Transverse colon (tissue), 4 donors: ENCODE measurements around the gene MED29. TPM values are rescaled to one million over a fixed set of nuclear protein-coding genes. Genes with fewer than 3 reads are reported as not detected.

Experiments used
- DNase-seq: peaks from one replicate; pipeline ENCODE4 v3.0.0-alpha.2; 2019
- H3K27ac ChIP-seq, 4 donors: fragments of 200-600 bp; sonication (generic); 2 replicates each; pipeline ENCODE4 v1.5.1; 2016 to 2018; ENCODE audit warnings: inconsistent platforms in 4 of 4
- H3K27me3 ChIP-seq: fragments of 200-600 bp; sonication (generic); 2 replicates; pipeline ENCODE4 v1.5.1; 2017; ENCODE audit warnings: inconsistent platforms
- H3K36me3 ChIP-seq, 4 donors: fragments of 200-600 bp; sonication (generic); 2 replicates each; pipeline ENCODE4 v1.5.1; 2017 to 2019; ENCODE audit warnings: inconsistent platforms in 4 of 4
- H3K4me1 ChIP-seq, 4 donors: fragments of 200-600 bp; sonication (generic); 2 replicates each; pipeline ENCODE4 v1.5.1; 2017 to 2020; ENCODE audit warnings: inconsistent platforms in 4 of 4
- H3K4me3 ChIP-seq, 4 donors: fragments of 200-600 bp; sonication (generic); 1 replicate in 1 of 4; 2 replicates in 3 of 4; pipeline versions ENCODE4 v1.5.1 to v1.6.1; 2017 to 2019; ENCODE audit warnings: inconsistent platforms in 4 of 4
- H3K9me3 ChIP-seq, 2 donors: fragments of 200-600 bp; sonication (generic); 2 replicates each; pipeline ENCODE4 v1.5.1; 2017 to 2019; ENCODE audit warnings: inconsistent platforms in 2 of 2
- CTCF ChIP-seq, 5 experiments: fragments of 200-600 bp in 3 of 5; fragments of 450-650 bp in 2 of 5; sonication (generic) in 3 of 5; IDR thresholded peaks; 1 replicate in 2 of 5; 2 replicates in 3 of 5; pipeline ENCODE4 v1.5.1; 2016 to 2017; ENCODE audit warnings: antibody characterized with exemption in 5 of 5, inconsistent platforms in 3 of 5, mild to moderate bottlenecking in 2 of 5, moderate library complexity in 1 of 5
- EP300 ChIP-seq: sonication (generic); formaldehyde crosslinking; IDR thresholded peaks from one replicate; pipeline ENCODE4 v1.6.1; 2017; ENCODE audit warnings: antibody characterized with exemption, low read depth
- POLR2A ChIP-seq: fragments of 450-650 bp; IDR thresholded peaks from one replicate; pipeline ENCODE4 v1.6.1; 2016; ENCODE audit warnings: antibody characterized with exemption, mild to moderate bottlenecking, moderate library complexity
- POLR2AphosphoS5 ChIP-seq, 3 donors: sonication (generic); formaldehyde crosslinking; IDR thresholded peaks; one replicate each; pipeline ENCODE4 v1.6.1; 2016; ENCODE audit warnings: antibody characterized with exemption in 3 of 3
- WGBS, 2 donors: methylation state at CpG; one replicate each; pipeline ENCODE4 v1.1.5; 2018; ENCODE audit warnings: low coverage in 1 of 2; 5-methylcytosine and 5-hydroxymethylcytosine counted together
- in situ Hi-C, 4 donors: fragments of 200-750 bp; cut with MboI; loops; one replicate each; pipeline versions ENCODE4 v1.15.0 to v1.15.1; 2017; ENCODE audit warnings: low sequenced_read_pairs in 3 of 4, low pct_ligation_motif_present in 1 of 4, low pct_unique_long_range_greater_than_20kb in 1 of 4
- intact Hi-C: fragments of 100-400 bp; cut with DNase I; formaldehyde crosslinking; loops from one replicate; pipeline ENCODE4 v1.15.1; 2023; ENCODE audit warnings: low total_unique reads
- total RNA-seq, 4 donors: library from RNA; depleted of rRNA; stranded (reverse); fragments of >200 nt; gene quantifications; one replicate each; pipeline ENCODE4 v1.1.0, GENCODE V29; 2016

MED29 gene
- total RNA-seq, 4 donors from 2014 or later, result 22.8 to 37.4 (median 27.8) TPM

- DNase-seq, result peak; percentile 89
- H3K36me3 ChIP-seq, result peaks cover 0 to 7% (median 3%) of the 10 kb centered on the region in 4 donors
- no peaks in the 10 kb centered on the region for H3K9me3 ChIP-seq
- 45% methylated on average over 11 of the region's 11 CpGs; no CpG with 5 or more reads in 1 of the 2 donors for WGBS, 2 donors
- TF ChIP-seq POLR2AphosphoS5 (IDR thresholded peaks at IDR 0.05) (peak; percentile 35 to 86 (median 82)), POLR2A (no peak)
- peak overlapping the region in 3 of 4 donors; percentile 8 to 31 (median 13) for H3K4me3 ChIP-seq
- H3K27ac ChIP-seq, result peak overlapping the region; percentile 98 to 100 (median 99)
- peaks cover 38 to 62% (median 52%) of the 10 kb centered on the region in 4 donors for H3K4me1 ChIP-seq
- in situ Hi-C loops (loop anchor here in 1 of 4 donors (10.0 kb wide), 1 partner anchor 54 kb away; the partner anchor contains the start of gene SAMD4B), intact Hi-C loops (loop anchor here (2.0 kb wide), 1 partner anchor 14 kb away; the partner anchor contains the start of gene PLEKHG2)
- no peaks in the 10 kb centered on the region for H3K27me3 ChIP-seq
Measured at GRCh38 chr19:39398297-39398864, 7.2 kb downstream of the MED29 start.

- Histone ChIP-seq H3K4me3 (no peak overlapping the region), H3K27ac (peak overlapping the region; percentile 98 to 100 (median 99)), H3K9me3 (no peaks in the 10 kb centered on the region), H3K4me1 (peaks cover 44 to 72% (median 62%) of the 10 kb centered on the region in 4 donors), H3K27me3 (no peaks in the 10 kb centered on the region), H3K36me3 (peaks cover 0 to 6% (median 0%) of the 10 kb centered on the region in 4 donors)
- in situ Hi-C loops (loop anchor here in 1 of 4 donors (10.0 kb wide), 1 partner anchor 55 kb away; the partner anchor contains the start of gene SAMD4B), intact Hi-C loops (loop anchor here (2.0 kb wide), 1 partner anchor 13 kb away; the partner anchor contains the start of gene PLEKHG2)
- TF ChIP-seq POLR2AphosphoS5 (IDR thresholded peaks at IDR 0.05) (no peak), POLR2A (no peak), CTCF (IDR thresholded peaks at IDR 0.05) (no peak), EP300 (no peak)
- WGBS, 2 donors, result 97% methylated on average over 4 of the region's 4 CpGs; no CpG with 5 or more reads in 1 of the 2 donors
- DNase-seq, result no peak
Measured at GRCh38 chr19:39399668-39400050, 8.5 kb downstream of the MED29 start.

- intact Hi-C loops, result no loop called here
- TF ChIP-seq POLR2A (no peak), EP300 (no peak)
- no peak overlapping the region for H3K4me3 ChIP-seq
- DNase-seq, result no peak
- peaks cover 44 to 76% (median 65%) of the 10 kb centered on the region in 4 donors for H3K4me1 ChIP-seq
- 92 to 93% methylated on average over 4 of the region's 4 CpGs for WGBS, 2 donors
- H3K27me3 ChIP-seq, result no peaks in the 10 kb centered on the region
- H3K9me3 ChIP-seq, result no peaks in the 10 kb centered on the region
- H3K27ac ChIP-seq, result peak overlapping the region; percentile 98 to 100 (median 99)
- in situ Hi-C loops, result no loop called here
- peaks cover 0 to 2% (median 0%) of the 10 kb centered on the region in 4 donors for H3K36me3 ChIP-seq
Measured at GRCh38 chr19:39400061-39400460, 8.9 kb downstream of the MED29 start.

GRCh38 chr19:39401070-39401548, 9.9 kb downstream of the MED29 start:
- H3K9me3 ChIP-seq, result no peaks in the 10 kb centered on the region
- no peak overlapping the region for H3K4me3 ChIP-seq
- TF ChIP-seq POLR2AphosphoS5 (IDR thresholded peaks at IDR 0.05) (no peak), CTCF (IDR thresholded peaks at IDR 0.05) (no peak), POLR2A (no peak), EP300 (no peak)
- H3K27ac ChIP-seq, result peak overlapping the region; percentile 98 to 100 (median 99)
- intact Hi-C loops, result no loop called here
- WGBS, 2 donors, result 32% methylated on average over 4 of the region's 4 CpGs; no CpG with 5 or more reads in 1 of the 2 donors
- no peak for DNase-seq
- H3K36me3 ChIP-seq, result no peaks in the 10 kb centered on the region
- H3K27me3 ChIP-seq, result no peaks in the 10 kb centered on the region
- peaks cover 48 to 86% (median 75%) of the 10 kb centered on the region in 4 donors for H3K4me1 ChIP-seq
- in situ Hi-C loops, result no loop called here
